Esophagus squamous epithelium (tissue), 5 donors: Measurements from ENCODE around the gene TBC1D24. TPM values are rescaled to one million over a fixed set of nuclear protein-coding genes. Genes with fewer than 3 reads are reported as not detected.

Experiments
- DNase-seq: peaks from one replicate; lab custom pipeline; 2025; lab: John Stamatoyannopoulos, UW
- H3K27ac ChIP-seq, 4 donors: fragments of 200-600 bp; sonication (generic); one replicate each; pipeline ENCODE4 v1.5.1; 2016 to 2019; ENCODE audit warnings: mild to moderate bottlenecking in 1 of 4
- H3K27me3 ChIP-seq, 4 donors: fragments of 200-600 bp; sonication (generic); 1 replicate in 3 of 4; 2 replicates in 1 of 4; pipeline versions ENCODE4 v1.5.1 to v1.6.0; 2017 to 2021; ENCODE audit warnings: antibody characterized with exemption in 1 of 4
- H3K36me3 ChIP-seq, 3 donors: fragments of 200-600 bp; sonication (generic); one replicate each; pipeline ENCODE4 v1.5.1; 2016 to 2019
- H3K4me1 ChIP-seq, 3 donors: fragments of 200-600 bp; sonication (generic); one replicate each; pipeline ENCODE4 v1.5.1; 2017 to 2019
- H3K4me3 ChIP-seq, 4 donors: fragments of 200-600 bp; sonication (generic); 1 replicate in 3 of 4; 2 replicates in 1 of 4; pipeline ENCODE4 v1.5.1; 2016 to 2019; ENCODE audit warnings: mild to moderate bottlenecking in 2 of 4, moderate library complexity in 1 of 4
- H3K9me3 ChIP-seq, 3 donors: fragments of 200-600 bp; sonication (generic); one replicate each; pipeline ENCODE4 v1.5.1; 2016 to 2019
- CTCF ChIP-seq, 6 experiments: fragments of 450-650 bp in 4 of 6; fragments of 200-600 bp in 2 of 6; sonication (generic) in 2 of 6; IDR thresholded peaks; one replicate each; pipeline ENCODE4 v1.5.1; 2016 to 2019; ENCODE audit warnings: antibody characterized with exemption in 6 of 6, mild to moderate bottlenecking in 4 of 6, moderate library complexity in 4 of 6
- POLR2A ChIP-seq, 4 donors: fragments of 450-650 bp; IDR thresholded peaks; one replicate each; pipeline ENCODE4 v1.6.1; 2017; ENCODE audit warnings: antibody characterized with exemption in 4 of 4, mild to moderate bottlenecking in 4 of 4, moderate library complexity in 3 of 4
- WGBS, 2 donors: methylation state at CpG; one replicate each; pipeline ENCODE4 v1.1.5; 2018; 5-methylcytosine and 5-hydroxymethylcytosine counted together
- intact Hi-C: fragments of 100-400 bp; cut with DNase I; formaldehyde crosslinking; loops from one replicate; pipeline ENCODE4 v1.15.0; 2022
- total RNA-seq, 4 donors: library from RNA; depleted of rRNA; stranded (reverse); fragments of >200 nt; gene quantifications; one replicate each; pipeline ENCODE4 v1.1.0, GENCODE V29; 2016
- donor health status: DM: yes; HTN: yes; CAD: no.

TBC1D24 gene
- total RNA-seq, 4 donors from 2014 or later = 3.1 to 4.6 (median 3.7) TPM

- no peak for DNase-seq
- 89 to 90% methylated on average over 8 to 9 of the region's 9 CpGs for WGBS, 2 donors
- H3K27ac ChIP-seq = no peak overlapping the region
These were observed 49.5 kb downstream of the TBC1D24 start for GRCh38 chr16:2524339-2524938.

GRCh38 chr16:2526135-2526534 lies 51.2 kb downstream of the TBC1D24 start:
- WGBS, 2 donors = 53 to 88% methylated on average over 5 of the region's 8 CpGs
- Histone ChIP-seq H3K36me3 (peaks cover 30 to 91% (median 35%) of the 10 kb centered on the region in 3 donors), H3K27ac (no peak overlapping the region), H3K9me3 (no peaks in the 10 kb centered on the region), H3K4me3 (no peak overlapping the region), H3K4me1 (peaks cover 5 to 25% (median 7%) of the 10 kb centered on the region in 3 donors), H3K27me3 (no peaks in the 10 kb centered on the region)
- TF ChIP-seq CTCF (IDR thresholded peaks at IDR 0.05) = no peak
- no peak for TF ChIP-seq POLR2A (IDR thresholded peaks at IDR 0.05)
- no peak for DNase-seq
- intact Hi-C loops = no loop called here

More at GRCh38 chr16:2524339-2524938, 49.5 kb downstream of the TBC1D24 start:
- peaks cover 26 to 82% (median 38%) of the 10 kb centered on the region in 3 donors for H3K36me3 ChIP-seq
- no peaks in the 10 kb centered on the region for H3K27me3 ChIP-seq
- TF ChIP-seq POLR2A (IDR thresholded peaks at IDR 0.05) (no peak), CTCF (IDR thresholded peaks at IDR 0.05) (no peak)
- intact Hi-C loops = no loop called here
- no peak overlapping the region for H3K4me3 ChIP-seq
- no peaks in the 10 kb centered on the region for H3K9me3 ChIP-seq
- peaks cover 11 to 28% (median 15%) of the 10 kb centered on the region in 3 donors for H3K4me1 ChIP-seq

- intact Hi-C loops = no loop called here
- no peak overlapping the region for H3K4me3 ChIP-seq
- no peak for DNase-seq
- H3K36me3 ChIP-seq = peaks cover 30 to 86% (median 35%) of the 10 kb centered on the region in 3 donors
- WGBS, 2 donors = 77 to 89% methylated on average over 3 to 7 of the region's 12 CpGs
- H3K9me3 ChIP-seq = no peaks in the 10 kb centered on the region
- H3K27me3 ChIP-seq = no peaks in the 10 kb centered on the region
- TF ChIP-seq CTCF (IDR thresholded peaks at IDR 0.05) (no peak), POLR2A (IDR thresholded peaks at IDR 0.05) (no peak)
- peaks cover 7 to 21% (median 8%) of the 10 kb centered on the region in 3 donors for H3K4me1 ChIP-seq
- no peak overlapping the region for H3K27ac ChIP-seq
These were observed 52.3 kb downstream of the TBC1D24 start for GRCh38 chr16:2527071-2527783.

DNA sequence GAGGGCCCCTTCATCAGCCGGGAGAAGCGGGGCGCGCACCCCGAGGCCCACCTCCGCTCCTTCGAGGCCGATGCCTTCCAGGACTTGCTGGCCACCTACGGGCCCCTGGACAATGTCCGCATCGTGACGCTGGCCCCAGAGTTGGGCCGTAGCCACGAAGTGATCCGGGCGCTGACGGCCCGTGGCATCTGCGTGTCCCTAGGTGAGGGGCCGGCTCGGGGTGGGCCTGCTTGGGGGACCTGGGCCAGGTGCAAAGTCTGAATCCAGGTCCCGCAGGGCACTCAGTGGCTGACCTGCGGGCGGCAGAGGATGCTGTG lies 52.8 kb downstream of the TBC1D24 start:
- no CpG with 5 or more reads among the region's 24 CpGs for WGBS, 2 donors
- Histone ChIP-seq H3K9me3 (no peaks in the 10 kb centered on the region), H3K27me3 (no peaks in the 10 kb centered on the region), H3K27ac (no peak overlapping the region), H3K4me1 (peaks cover 7 to 23% (median 8%) of the 10 kb centered on the region in 3 donors), H3K36me3 (peaks cover 30 to 81% (median 35%) of the 10 kb centered on the region in 3 donors), H3K4me3 (no peak overlapping the region)
- no peak for DNase-seq
- intact Hi-C loops = no loop called here
- TF ChIP-seq POLR2A (IDR thresholded peaks at IDR 0.05) (no peak), CTCF (IDR thresholded peaks at IDR 0.05) (no peak)
